Skeletal muscle satellite cell (primary cell): ENCODE measurements around the gene ZKSCAN5.
"Not testable (repeated sequence)": the region's sequence is repeated elsewhere in the genome, so short reads cannot be mapped to it uniquely, and the experiment has no call there.

Source experiments
- H3K27me3 ChIP-seq: 2 replicates; pipeline ENCODE4 v1.7.0; 2013; ENCODE audit warnings: low read length; ENCODE audit not compliant: control insufficient read depth, insufficient read depth
- H3K36me3 ChIP-seq: 2 replicates; pipeline ENCODE4 v1.7.0; 2013; ENCODE audit warnings: mild to moderate bottlenecking, control low read depth, low read length; ENCODE audit not compliant: insufficient read depth
- H3K4me1 ChIP-seq: 2 replicates; pipeline ENCODE4 v1.7.0; 2013; ENCODE audit warnings: low read length; ENCODE audit not compliant: control insufficient read depth, insufficient read depth
- H3K4me2 ChIP-seq: 2 replicates; pipeline ENCODE4 v1.7.0; 2013; ENCODE audit warnings: mild to moderate bottlenecking, low read length
- H3K4me3 ChIP-seq: 2 replicates; pipeline ENCODE4 v1.7.0; 2013; ENCODE audit warnings: low read length
- H3K9ac ChIP-seq: 2 replicates; pipeline ENCODE4 v1.7.0; 2013; ENCODE audit warnings: mild to moderate bottlenecking, low read depth, low read length, moderate library complexity
- H3K9me3 ChIP-seq: replicated peaks from 2 replicates; pipeline ENCODE4 v1.7.0; 2013; ENCODE audit warnings: mild to moderate bottlenecking, control low read depth, low read length

Gene ZKSCAN5

GRCh38 chr7:99576251-99576650 lies 71.8 kb downstream of the ZKSCAN5 start:
- no peak overlapping the region for H3K4me3 ChIP-seq
- H3K9ac ChIP-seq = no peak overlapping the region
- H3K27me3 ChIP-seq = no peaks in the 10 kb centered on the region
- H3K36me3 ChIP-seq = peaks cover 33% of the 10 kb centered on the region
- H3K9me3 ChIP-seq = no peaks in the 10 kb centered on the region
- H3K4me1 ChIP-seq = peaks cover 8% of the 10 kb centered on the region
- no peak overlapping the region for H3K4me2 ChIP-seq

DNA sequence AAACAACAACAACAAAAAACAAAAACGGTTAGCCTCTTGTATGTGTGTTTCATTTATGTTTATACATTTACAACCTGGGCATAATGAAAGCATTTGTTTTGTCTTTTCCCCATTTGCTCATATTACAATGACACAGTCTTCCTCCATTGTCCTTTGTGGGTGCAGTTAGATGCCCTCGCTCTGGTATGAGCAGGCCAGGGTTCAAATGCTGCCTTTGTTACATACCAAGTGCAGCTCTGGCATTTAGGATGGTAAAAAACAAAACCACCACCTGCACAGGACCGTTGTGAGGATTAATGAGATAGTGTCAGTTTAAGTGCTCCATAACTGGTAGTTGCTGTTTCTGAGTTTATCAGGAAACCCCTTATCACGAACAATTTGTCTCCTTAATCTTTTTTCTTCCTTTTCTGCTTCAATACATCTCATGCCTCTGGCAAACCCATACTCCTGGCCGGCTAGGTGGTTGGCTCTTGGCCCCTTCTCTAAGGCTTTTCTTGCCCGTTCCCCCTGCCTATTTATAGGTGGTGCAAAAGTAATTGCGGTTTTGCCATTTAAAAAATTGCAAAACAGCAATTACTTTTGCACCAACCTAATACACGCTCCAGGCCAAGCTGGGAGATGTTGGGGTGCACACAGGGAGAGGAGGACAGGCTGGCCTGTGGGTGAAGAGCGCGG lies 75.0 kb downstream of the ZKSCAN5 start:
- Histone ChIP-seq H3K9ac (peak overlapping the region; percentile 58), H3K4me2 (peak overlapping the region; percentile 97), H3K36me3 (peaks cover 3% of the 10 kb centered on the region), H3K4me1 (peaks cover 8% of the 10 kb centered on the region), H3K27me3 (no peaks in the 10 kb centered on the region), H3K9me3 (no peaks in the 10 kb centered on the region), H3K4me3 (peak overlapping the region; percentile 74)

DNA sequence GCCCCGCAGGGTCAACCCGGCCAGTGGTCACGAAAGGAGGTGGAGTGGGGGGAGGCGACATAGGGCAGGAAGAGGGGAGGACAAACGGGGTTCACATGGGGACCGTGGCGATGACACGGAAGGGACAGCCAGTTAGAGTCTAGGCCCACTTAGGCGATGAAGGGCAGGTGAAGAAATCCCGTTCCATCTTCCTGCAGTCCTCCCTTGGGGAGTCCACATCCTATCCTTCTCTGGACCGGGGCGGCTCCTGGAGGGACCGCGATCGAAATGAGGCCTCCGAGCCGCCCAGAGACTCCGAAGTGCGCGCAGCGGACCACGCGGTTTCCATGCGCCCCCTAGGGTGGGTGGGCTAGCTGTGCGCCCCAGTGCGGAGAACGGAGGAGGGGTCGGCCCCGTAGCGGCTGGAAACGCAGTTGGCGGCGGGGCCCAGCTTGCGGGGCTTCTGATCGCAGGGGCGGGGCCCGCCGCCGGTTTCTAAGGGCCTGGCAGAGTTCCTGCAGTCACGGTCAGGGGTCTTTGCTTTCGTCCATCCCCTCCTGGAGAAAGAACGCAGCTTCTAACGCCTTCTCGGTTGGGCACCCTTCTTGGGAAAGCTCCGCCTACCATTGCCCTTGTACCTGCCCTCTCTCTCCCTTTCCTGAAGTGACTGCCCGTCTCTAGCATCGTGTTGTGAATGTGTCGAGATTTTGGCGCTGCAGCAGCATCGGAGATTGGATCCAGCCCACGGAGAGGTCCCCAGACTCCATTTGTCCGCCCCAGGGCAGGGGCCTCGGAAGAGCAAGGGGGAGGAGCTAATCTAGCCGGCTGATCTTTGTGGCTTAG lies 75.7 kb downstream of the ZKSCAN5 start:
- Histone ChIP-seq H3K4me3 (peak overlapping the region; percentile 74), H3K27me3 (no peaks in the 10 kb centered on the region), H3K9me3 (no peaks in the 10 kb centered on the region), H3K36me3 (no peaks in the 10 kb centered on the region), H3K4me2 (peak overlapping the region; percentile 97), H3K9ac (peak overlapping the region; percentile 58), H3K4me1 (peaks cover 8% of the 10 kb centered on the region)

- H3K9ac ChIP-seq, H3K4me1 ChIP-seq, H3K9me3 ChIP-seq, H3K36me3 ChIP-seq, H3K27me3 ChIP-seq: not testable (repeated sequence)
- Histone ChIP-seq H3K4me2 (peak overlapping the region; percentile 97), H3K4me3 (peak overlapping the region; percentile 74)
These were observed 76.4 kb downstream of the ZKSCAN5 start for GRCh38 chr7:99580778-99581332.
